GM23248 (cell line): Measurements from ENCODE around the gene RBL2. TPM values are rescaled to one million over a fixed set of nuclear protein-coding genes. Genes with fewer than 3 reads are reported as not detected.
A peak's percentile ranks its signal among the peaks of the same experiment; 100 is the strongest.

Source experiments
- DNase-seq: peaks from one replicate; pipeline ENCODE4 v3.0.0-alpha.2; 2015
- H2AFZ ChIP-seq: fragments of 200-600 bp; sonication (generic); 2 replicates; pipeline ENCODE4 v1.6.1; 2016; ENCODE audit warnings: antibody characterized with exemption
- H3F3A ChIP-seq: fragments of 200-600 bp; sonication (generic); 2 replicates; pipeline ENCODE4 v1.6.1; 2016; ENCODE audit warnings: mild to moderate bottlenecking, antibody characterized with exemption, mixed run types; ENCODE audit not compliant: insufficient read depth
- H3K27ac ChIP-seq: fragments of 200-600 bp; sonication (generic); 2 replicates; pipeline ENCODE4 v1.5.1; 2016; ENCODE audit warnings: mild to moderate bottlenecking
- H3K27me3 ChIP-seq: fragments of 200-600 bp; sonication (generic); replicated peaks from 2 replicates; pipeline ENCODE4 v1.6.1; 2016; ENCODE audit warnings: mild to moderate bottlenecking; ENCODE audit not compliant: insufficient read depth
- H3K36me3 ChIP-seq: fragments of 200-600 bp; sonication (generic); 2 replicates; pipeline ENCODE4 v1.6.1; 2016; ENCODE audit warnings: low read depth, mild to moderate bottlenecking
- H3K4me1 ChIP-seq: fragments of 200-600 bp; sonication (generic); 2 replicates; pipeline ENCODE4 v1.6.1; 2016; ENCODE audit warnings: mild to moderate bottlenecking; ENCODE audit not compliant: insufficient read depth
- H3K4me2 ChIP-seq: fragments of 200-600 bp; sonication (generic); one replicate; pipeline ENCODE4 v1.6.1; 2016; ENCODE audit warnings: mild to moderate bottlenecking; ENCODE audit not compliant: unreplicated experiment
- H3K4me3 ChIP-seq: fragments of 200-600 bp; sonication (generic); 2 replicates; pipeline ENCODE4 v1.5.1; 2016; ENCODE audit warnings: mild to moderate bottlenecking
- H3K79me2 ChIP-seq: fragments of 200-600 bp; sonication (generic); 2 replicates; pipeline ENCODE4 v1.6.1; 2016; ENCODE audit warnings: mild to moderate bottlenecking; ENCODE audit not compliant: insufficient read depth
- H3K9ac ChIP-seq: fragments of 200-600 bp; sonication (generic); 2 replicates; pipeline ENCODE4 v1.6.1; 2016; ENCODE audit warnings: mild to moderate bottlenecking
- H3K9me2 ChIP-seq: fragments of 200-600 bp; sonication (generic); 2 replicates; pipeline ENCODE4 v1.6.1; 2016; ENCODE audit warnings: mixed run types, mild to moderate bottlenecking, moderate library complexity; ENCODE audit not compliant: insufficient read depth
- H3K9me3 ChIP-seq: fragments of 200-600 bp; sonication (generic); one replicate; pipeline ENCODE4 v1.6.1; 2017; ENCODE audit warnings: low read depth
- H4K20me1 ChIP-seq: fragments of 200-600 bp; sonication (generic); 2 replicates; pipeline ENCODE4 v1.6.0; 2016; ENCODE audit not compliant: insufficient read depth
- EZH2 ChIP-seq: fragments of 200-600 bp; sonication (generic); IDR thresholded peaks from 2 replicates; pipeline ENCODE4 v1.6.1; 2018; ENCODE audit warnings: antibody characterized with exemption, mild to moderate bottlenecking; ENCODE audit not compliant: insufficient read depth, poor library complexity, severe bottlenecking
- EZH2phosphoT487 ChIP-seq: fragments of 200-600 bp; sonication (generic); IDR thresholded peaks from 2 replicates; pipeline ENCODE4 v1.6.1; 2018; ENCODE audit warnings: antibody characterized with exemption, moderate library complexity, mild to moderate bottlenecking, low read depth; ENCODE audit not compliant: insufficient read depth
- WGBS, 2 experiments: methylation state at CpG; one replicate each; pipeline ENCODE4 v1.1.6; 2015 to 2017; ENCODE audit warnings: low lambda C conversion rate in 2 of 2, low coverage in 1 of 2; ENCODE audit errors: missing lambda C conversion rate in 2 of 2; 5-methylcytosine and 5-hydroxymethylcytosine counted together
- in situ Hi-C: fragments of 300-500 bp; cut with MboI; formaldehyde crosslinking; loops from 2 replicates; pipeline ENCODE4 v1.15.0; 2020
- polyA plus RNA-seq: library from polyadenylated mRNA; unstranded; fragments of >200 nt; fragmentation: Nextera tagmentation; extraction: Ambion mirVana; gene quantifications from 2 replicates; pipeline ENCODE4 v1.2.1, GENCODE V29; 2016
- total RNA-seq: library from RNA; depleted of rRNA; stranded (reverse); fragments of >200 nt; shearing (Covaris generic); gene quantifications from 2 replicates; pipeline ENCODE4 v1.2.3, GENCODE V29; 2014

RBL2 gene
- total and polyA plus RNA-seq, 2 experiments from 2014 or later: 32.2 to 44.5 TPM

GRCh38 chr16:53501216-53501859, 67.1 kb downstream of the RBL2 start:
- Histone ChIP-seq H3K4me3 (no peak overlapping the region; the same call in 1 of the 2 replicates), H3K36me3 (peaks cover 4% of the 10 kb centered on the region; the same call in 1 of the 2 replicates), H3K4me2 (peak overlapping the region; percentile 85), H3K4me1 (peaks cover 10% of the 10 kb centered on the region), H3K9me3 (no peaks in the 10 kb centered on the region), H3K9ac (no peak overlapping the region; the same call in 1 of the 2 replicates), H2AFZ (no peak overlapping the region), H3K27me3 (no peaks in the 10 kb centered on the region), H3F3A (peaks cover 9% of the 10 kb centered on the region), H4K20me1 (no peaks in the 10 kb centered on the region), H3K79me2 (peaks cover 22% of the 10 kb centered on the region; the same call in 1 of the 2 replicates), H3K9me2 (no peaks in the 10 kb centered on the region), H3K27ac (no peak overlapping the region)
- WGBS, 2 experiments: 64 to 70% methylated on average over 9 of the region's 9 CpGs
- in situ Hi-C loops: no loop called here
- DNase-seq: no peak
- TF ChIP-seq EZH2: no peak
- TF ChIP-seq EZH2phosphoT487: no peak

- peaks cover 22% of the 10 kb centered on the region; the same call in 1 of the 2 replicates for H3K79me2 ChIP-seq
- TF ChIP-seq EZH2phosphoT487 (no peak), EZH2 (no peak)
- peaks cover 17% of the 10 kb centered on the region for H3F3A ChIP-seq
- no peaks in the 10 kb centered on the region for H3K9me2 ChIP-seq
- WGBS, 2 experiments: 1% methylated on average over 48 to 71 of the region's 76 CpGs
- peak within 1 kb of the TSS; percentile 80 for H3K4me3 ChIP-seq
- H3K4me2 ChIP-seq: peak within 1 kb of the TSS; percentile 85
- peak within 1 kb of the TSS; percentile 93 for H2AFZ ChIP-seq
- H4K20me1 ChIP-seq: no peaks in the 10 kb centered on the region
- peak within 1 kb of the TSS; percentile 86 for H3K27ac ChIP-seq
- peak within 1 kb of the TSS; percentile 77 for H3K9ac ChIP-seq
- DNase-seq: peak; percentile 67
- in situ Hi-C loops: no loop called here
- no peaks in the 10 kb centered on the region for H3K9me3 ChIP-seq
- no peaks in the 10 kb centered on the region for H3K27me3 ChIP-seq
- no peaks in the 10 kb centered on the region for H3K36me3 ChIP-seq
- peaks cover 20% of the 10 kb centered on the region for H3K4me1 ChIP-seq
These were observed 68.3 kb downstream of the RBL2 start, which contains the start of gene AKTIP for GRCh38 chr16:53502331-53503269. TSS of gene AKTIP (minus strand) at chr16:53503209. CDS start at chr16:53500259, 2,950 bp downstream.

GRCh38 chr16:53503270-53503923, 69.1 kb downstream of the RBL2 start:
- DNase-seq: peak; percentile 100
- Histone ChIP-seq H3K79me2 (peaks cover 22% of the 10 kb centered on the region; the same call in 1 of the 2 replicates), H3K27me3 (no peaks in the 10 kb centered on the region), H3K4me2 (peak overlapping the region; percentile 79), H4K20me1 (no peaks in the 10 kb centered on the region), H3K36me3 (no peaks in the 10 kb centered on the region), H3K9me3 (no peaks in the 10 kb centered on the region), H3K27ac (peak overlapping the region; percentile 86), H2AFZ (peak overlapping the region; percentile 77), H3K4me3 (peak overlapping the region; percentile 73), H3K9ac (peak overlapping the region; percentile 77), H3F3A (peaks cover 17% of the 10 kb centered on the region), H3K9me2 (no peaks in the 10 kb centered on the region), H3K4me1 (peaks cover 20% of the 10 kb centered on the region)
- WGBS, 2 experiments: 1 to 3% methylated on average over 35 to 46 of the region's 46 CpGs
- TF ChIP-seq EZH2 (no peak), EZH2phosphoT487 (no peak)
- in situ Hi-C loops: no loop called here
